C4-2B (cell line): ENCODE measurements around the gene RPL29.

Source experiments
- H3K27ac ChIP-seq: fragments of 450-650 bp; 2 replicates; pipeline ENCODE4 v1.5.1; 2017
- CTCF ChIP-seq: fragments of 450-650 bp; conservative IDR thresholded peaks from 2 replicates; pipeline ENCODE4 v1.5.1; 2017; ENCODE audit warnings: mild to moderate bottlenecking
- ZFX ChIP-seq: fragments of 450-650 bp; IDR thresholded peaks from 2 replicates; pipeline ENCODE4 v1.6.1; 2017

RPL29 gene

GRCh38 chr3:51954713-51955112 lies 41.0 kb downstream of the RPL29 start:
- TF ChIP-seq ZFX (no peak), CTCF (no peak)
- no peak overlapping the region for H3K27ac ChIP-seq

GRCh38 chr3:51954105-51954504 lies 41.6 kb downstream of the RPL29 start:
- TF ChIP-seq CTCF (no peak), ZFX (no peak)
- no peak overlapping the region for H3K27ac ChIP-seq

- no peak overlapping the region for H3K27ac ChIP-seq
- no peak for TF ChIP-seq ZFX
- no peak for TF ChIP-seq CTCF
Measured at GRCh38 chr3:51953445-51953844, 42.2 kb downstream of the RPL29 start.

- TF ChIP-seq ZFX (no peak), CTCF (no peak)
- H3K27ac ChIP-seq = no peak overlapping the region
Measured at GRCh38 chr3:51950899-51951298, 44.8 kb downstream of the RPL29 start.

- TF ChIP-seq ZFX = no peak
- TF ChIP-seq CTCF = no peak
- no peak overlapping the region for H3K27ac ChIP-seq
Measured at GRCh38 chr3:51949121-51949520, 46.6 kb downstream of the RPL29 start.

DNA sequence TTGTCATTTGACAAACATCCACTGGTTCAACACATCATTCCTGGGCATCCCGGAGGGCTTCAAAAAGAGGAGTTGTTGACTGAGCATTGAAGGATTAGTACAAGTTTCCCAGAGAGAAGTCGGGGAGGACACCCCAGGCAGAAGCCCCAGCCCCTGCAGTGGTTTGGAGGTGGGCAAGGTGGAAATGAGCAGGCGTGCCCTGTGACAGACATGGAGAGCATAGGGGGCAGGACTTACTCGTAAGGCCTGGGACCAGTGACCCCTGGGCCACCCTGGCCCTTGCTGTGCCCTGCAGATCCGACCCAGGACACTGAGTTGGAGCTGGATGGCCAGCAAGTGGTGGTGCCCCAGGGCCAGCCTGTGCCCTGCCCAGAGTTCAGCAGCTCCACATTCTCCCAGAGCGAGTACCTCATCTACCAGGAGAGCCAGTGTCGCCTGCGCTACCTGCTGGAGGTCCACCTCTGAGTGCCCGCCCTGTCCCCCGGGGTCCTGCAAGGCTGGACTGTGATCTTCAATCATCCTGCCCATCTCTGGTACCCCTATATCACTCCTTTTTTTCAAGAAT lies 47.6 kb downstream of the RPL29 start:
- no peak for TF ChIP-seq ZFX
- TF ChIP-seq CTCF = no peak
- H3K27ac ChIP-seq = no peak overlapping the region

DNA sequence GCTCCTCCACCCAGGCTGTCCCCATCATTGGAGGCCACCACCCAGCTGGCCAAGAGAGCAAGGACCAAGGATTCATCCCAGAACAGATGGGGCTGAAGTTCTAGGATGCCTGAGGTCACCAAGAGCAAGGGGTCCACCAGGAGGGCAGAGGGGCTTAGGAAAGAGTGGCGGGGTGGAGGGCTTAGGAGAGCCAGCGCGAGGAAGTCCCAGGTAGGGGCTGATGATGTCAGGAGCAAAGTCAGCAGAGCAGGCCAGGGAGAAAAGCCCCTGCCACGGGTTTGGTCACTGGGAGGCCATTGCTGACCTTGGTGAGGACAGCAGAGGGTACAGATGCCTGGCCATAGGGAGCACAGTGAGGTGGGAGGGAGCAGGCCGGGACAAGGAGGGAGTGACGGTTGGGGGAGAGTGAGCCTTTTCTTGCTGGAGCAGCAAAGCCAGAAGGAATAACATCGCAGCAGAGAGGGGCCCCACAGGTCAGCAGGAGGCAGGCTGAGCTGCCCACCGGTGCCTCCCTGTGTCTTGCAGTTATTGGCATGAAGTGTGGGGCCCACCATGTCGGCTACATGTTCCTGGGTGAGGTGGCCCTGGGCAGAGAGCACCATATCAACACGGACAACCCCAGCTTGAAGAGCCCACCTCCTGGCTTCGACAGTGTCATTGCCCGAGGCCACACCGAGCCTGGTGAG lies 48.3 kb downstream of the RPL29 start:
- no peak overlapping the region for H3K27ac ChIP-seq
- no peak for TF ChIP-seq ZFX
- no peak for TF ChIP-seq CTCF
